Midbrain (tissue), 1 donor: ENCODE data around the gene ST8SIA1.
"Not testable (repeated sequence)": the region's sequence is repeated elsewhere in the genome, so short reads cannot be mapped to it uniquely, and the experiment has no call there.

Experiments
- DNase-seq: peaks from one replicate; lab custom pipeline; 2025; lab: John Stamatoyannopoulos, UW

Gene ST8SIA1

DNA sequence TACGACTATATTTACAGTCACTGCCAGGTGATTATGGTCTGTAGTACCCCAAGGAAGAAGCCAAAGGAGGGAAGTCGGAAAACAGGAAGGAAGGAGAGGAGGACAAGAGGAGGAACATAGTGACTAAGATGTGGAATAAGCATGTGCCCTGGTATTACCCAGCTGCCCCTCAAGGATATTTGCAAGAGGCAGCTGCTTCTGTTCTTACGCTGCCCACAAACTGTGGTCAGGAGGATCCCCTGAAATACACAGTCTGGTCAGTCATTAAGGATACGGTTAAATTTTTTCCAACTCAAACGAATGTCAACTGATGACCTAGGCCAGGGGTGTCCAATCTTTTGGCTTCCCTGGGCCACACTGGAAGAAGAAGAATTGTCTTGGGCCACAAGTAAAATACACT is 162.0 kb downstream of the ST8SIA1 start:
- DNase-seq = no peak

DNA sequence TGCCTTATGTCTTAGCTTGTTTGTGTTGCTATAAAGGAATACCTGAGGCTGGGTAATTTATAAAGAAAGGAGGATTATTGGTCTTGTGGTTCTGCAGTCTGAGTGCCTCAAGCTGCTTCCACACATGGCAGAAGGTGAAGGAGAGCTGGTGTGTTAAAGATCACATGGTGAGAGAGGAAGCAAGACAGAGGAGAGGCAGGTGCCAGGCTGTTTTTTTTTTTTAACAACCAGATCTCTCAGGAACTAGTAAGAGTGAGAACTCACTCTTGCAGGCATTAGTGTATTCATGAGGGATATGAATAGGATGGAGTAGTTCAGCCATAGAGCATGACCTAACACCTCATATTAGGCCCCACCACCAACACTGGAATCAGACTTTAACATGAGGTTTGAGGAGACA is 165.1 kb downstream of the ST8SIA1 start:
- no peak for DNase-seq

DNA sequence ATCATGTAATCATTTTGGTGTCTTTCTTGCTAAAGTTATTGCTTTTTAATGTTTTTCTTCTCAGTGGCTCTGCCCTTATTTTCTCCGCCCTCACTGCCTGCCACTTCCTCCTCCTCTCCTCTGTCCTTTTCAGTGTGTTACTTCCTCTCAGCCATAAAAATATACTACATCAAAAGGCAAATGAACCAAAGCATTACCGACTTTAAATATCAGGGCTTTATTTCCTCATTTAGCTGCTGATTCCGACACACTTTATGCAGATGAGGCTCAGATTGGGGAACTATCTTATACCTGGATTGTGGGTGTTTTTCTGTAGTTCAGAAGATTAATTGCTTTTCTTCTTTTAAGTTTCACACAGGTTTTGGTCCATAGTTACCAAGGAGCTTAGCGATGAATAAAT is 170.4 kb downstream of the ST8SIA1 start:
- no peak for DNase-seq

DNA sequence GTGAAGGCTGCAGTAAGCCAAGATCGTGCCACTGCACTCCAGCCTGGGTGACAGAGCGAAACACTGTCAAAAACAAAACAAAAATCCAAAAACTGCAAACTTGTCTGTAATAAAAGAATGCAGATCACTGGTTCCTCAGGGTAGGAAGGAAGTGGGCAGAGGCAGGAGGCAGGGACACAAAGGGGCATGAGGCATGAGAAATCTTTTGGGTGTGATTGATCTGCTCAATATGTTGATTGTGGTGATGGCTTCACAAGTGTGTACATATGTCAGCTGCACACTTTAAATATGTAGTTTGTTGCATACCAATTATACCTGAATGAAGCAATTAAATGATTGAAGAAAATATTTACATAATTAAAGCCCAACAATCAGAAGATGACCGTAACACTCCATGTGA is 170.9 kb downstream of the ST8SIA1 start:
- no peak for DNase-seq

DNA sequence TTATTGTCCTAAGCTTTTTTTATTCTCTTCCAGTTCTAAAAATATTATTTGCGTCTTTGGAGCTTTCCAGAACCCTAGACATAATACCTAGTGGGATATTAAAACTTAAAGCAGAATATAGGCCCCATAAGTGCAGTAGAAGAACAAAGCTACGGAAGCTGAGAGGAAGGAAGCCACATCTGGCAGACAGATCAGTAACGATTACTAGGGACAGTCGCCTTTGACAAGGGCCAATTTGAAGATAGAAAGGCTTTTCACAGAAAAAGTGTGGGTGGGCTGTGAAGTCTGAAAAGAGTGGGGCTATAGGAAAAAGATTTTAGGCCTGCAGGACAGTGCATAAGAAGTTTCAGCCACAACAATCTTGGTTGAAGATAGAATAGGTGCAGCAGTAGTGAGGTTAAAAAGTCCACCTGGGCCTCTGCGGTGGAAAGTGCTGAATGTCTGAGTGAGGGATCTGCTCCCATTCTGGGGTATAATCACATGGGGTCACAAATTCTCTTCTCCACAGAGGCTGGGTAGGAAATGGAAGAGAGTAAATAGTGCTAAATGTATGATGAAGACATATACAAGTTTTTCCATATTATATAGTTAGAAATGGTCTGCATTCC is 174.0 kb downstream of the ST8SIA1 start:
- no peak for DNase-seq

DNA sequence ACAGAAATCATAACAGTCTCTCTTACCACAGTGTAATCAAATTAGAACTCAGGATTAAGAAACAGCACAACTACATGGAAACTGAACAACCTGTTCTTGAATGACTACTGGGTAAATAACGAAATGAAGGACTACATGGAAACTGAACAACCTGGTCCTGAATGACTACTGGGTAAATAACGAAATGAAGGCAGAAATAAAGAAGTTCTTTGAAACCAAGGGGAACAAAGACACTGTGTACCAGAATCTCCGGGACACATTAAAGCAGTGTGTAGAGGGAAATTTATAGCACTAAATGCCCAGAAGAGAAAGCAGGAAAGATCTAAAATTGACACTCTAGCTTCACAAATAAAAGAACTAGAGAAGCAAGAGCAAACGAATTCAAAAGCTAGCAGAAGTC is 185.2 kb downstream of the ST8SIA1 start:
- not testable (repeated sequence) for DNase-seq

DNA sequence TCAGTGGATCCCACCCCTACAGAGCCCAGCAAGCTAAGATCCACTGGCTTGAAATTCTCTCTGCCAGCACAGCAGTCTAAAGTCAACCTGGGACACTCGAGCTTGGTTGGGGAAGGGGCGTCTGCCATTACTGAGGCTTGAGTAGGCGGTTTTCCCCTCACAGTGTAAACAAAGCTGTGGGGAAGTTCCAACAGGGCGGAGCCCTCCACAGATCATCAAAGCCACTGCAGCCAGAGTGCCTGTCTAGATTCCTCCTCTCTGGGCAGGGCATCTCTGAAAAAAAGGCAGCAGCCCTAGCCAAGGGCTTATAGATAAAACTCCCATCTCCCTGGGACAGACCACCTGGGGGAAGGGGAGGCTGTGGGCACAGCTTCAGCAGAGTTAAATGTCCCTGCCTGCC is 187.8 kb downstream of the ST8SIA1 start:
- DNase-seq = not testable (repeated sequence)
